ENCODE data around the gene GP1BB. TPM values are rescaled to one million over a fixed set of nuclear protein-coding genes. Genes with fewer than 3 reads are reported as not detected.
"Not testable (repeated sequence)": the region's sequence is repeated elsewhere in the genome, so short reads cannot be mapped to it uniquely, and the experiment has no call there.

The GP1BB gene
- polyA plus RNA-seq, 2 of the 4 experiments (the other 2 are of a cell fraction) = 0.06 to 0.48 TPM

- FAIRE-seq (no peak), DNase-seq (ENCODE audit: low read depth in 1 of 2, low spot score in 1 of 2) (no peak), ATAC-seq (no peak)
- H3K27ac ChIP-seq = no peak overlapping the region
- 70% methylated on average over 37 of the region's 45 CpGs for WGBS (ENCODE audit: missing lambda C conversion rate)
- POLR2A ChIA-PET = no interaction called here
- H3K9me3 ChIP-seq = no peaks in the 10 kb centered on the region
- TF ChIP-seq NFE2L2 (conservative IDR thresholded peaks at IDR 0.05; ENCODE audit: low read length) (no peak), MYC (IDR thresholded peaks at IDR 0.05; ENCODE audit: borderline replicate concordance, low read length) (no peak), RCOR1 (IDR thresholded peaks at IDR 0.05; ENCODE audit: low read depth, low read length) (no peak), POLR2A (IDR thresholded peaks at IDR 0.05; ENCODE audit: low read length) (no peak), JUNB (IDR thresholded peaks at IDR 0.05) (no peak), NPAS2 (CRISPR knock-in tag; IDR thresholded peaks at IDR 0.05; ENCODE audit: borderline replicate concordance) (no peak), HOXA7 (CRISPR knock-in tag; IDR thresholded peaks at IDR 0.05) (no peak), NR3C1 (IDR thresholded peaks at IDR 0.05) (no peak), ELK1 (IDR thresholded peaks at IDR 0.05; ENCODE audit: low read depth, low read length) (no peak), EHF (CRISPR knock-in tag; IDR thresholded peaks at IDR 0.05) (no peak), ESRRA (IDR thresholded peaks at IDR 0.05; ENCODE audit: borderline replicate concordance, low read length) (no peak), PHF8 (IDR thresholded peaks at IDR 0.05; ENCODE audit: borderline replicate concordance, low read depth) (no peak), CBX2 (IDR thresholded peaks at IDR 0.05; ENCODE audit: borderline replicate concordance, low read depth) (no peak), MAZ (IDR thresholded peaks at IDR 0.05; ENCODE audit: borderline replicate concordance, low read depth, low read length) (no peak), TFCP2L1 (CRISPR knock-in tag; IDR thresholded peaks at IDR 0.05) (no peak), RNF2 (IDR thresholded peaks at IDR 0.05; ENCODE audit: borderline replicate concordance, low read depth) (no peak), KDM1A (IDR thresholded peaks at IDR 0.05; ENCODE audit: low read depth) (no peak)
- TF ChIP-seq, protein P1, sequence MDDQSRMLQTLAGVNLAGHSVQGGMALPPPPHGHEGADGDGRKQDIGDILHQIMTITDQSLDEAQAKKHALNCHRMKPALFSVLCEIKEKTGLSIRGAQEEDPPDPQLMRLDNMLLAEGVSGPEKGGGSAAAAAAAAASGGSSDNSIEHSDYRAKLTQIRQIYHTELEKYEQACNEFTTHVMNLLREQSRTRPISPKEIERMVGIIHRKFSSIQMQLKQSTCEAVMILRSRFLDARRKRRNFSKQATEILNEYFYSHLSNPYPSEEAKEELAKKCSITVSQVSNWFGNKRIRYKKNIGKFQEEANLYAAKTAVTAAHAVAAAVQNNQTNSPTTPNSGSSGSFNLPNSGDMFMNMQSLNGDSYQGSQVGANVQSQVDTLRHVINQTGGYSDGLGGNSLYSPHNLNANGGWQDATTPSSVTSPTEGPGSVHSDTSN (IDR thresholded peaks at IDR 0.05) = no peak
- TF ChIP-seq, protein P2, sequence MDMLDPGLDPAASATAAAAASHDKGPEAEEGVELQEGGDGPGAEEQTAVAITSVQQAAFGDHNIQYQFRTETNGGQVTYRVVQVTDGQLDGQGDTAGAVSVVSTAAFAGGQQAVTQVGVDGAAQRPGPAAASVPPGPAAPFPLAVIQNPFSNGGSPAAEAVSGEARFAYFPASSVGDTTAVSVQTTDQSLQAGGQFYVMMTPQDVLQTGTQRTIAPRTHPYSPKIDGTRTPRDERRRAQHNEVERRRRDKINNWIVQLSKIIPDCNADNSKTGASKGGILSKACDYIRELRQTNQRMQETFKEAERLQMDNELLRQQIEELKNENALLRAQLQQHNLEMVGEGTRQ (IDR thresholded peaks at IDR 0.05) = no peak
- H3K4me2 ChIP-seq = no peak overlapping the region
- CTCF ChIA-PET = no interaction called here
- H3K4me3 ChIP-seq = no peak overlapping the region
- no peaks in the 10 kb centered on the region for H3K4me1 ChIP-seq
Observed at GRCh38 chr22:19724927-19725661, 1.8 kb downstream of the GP1BB start.

DNA sequence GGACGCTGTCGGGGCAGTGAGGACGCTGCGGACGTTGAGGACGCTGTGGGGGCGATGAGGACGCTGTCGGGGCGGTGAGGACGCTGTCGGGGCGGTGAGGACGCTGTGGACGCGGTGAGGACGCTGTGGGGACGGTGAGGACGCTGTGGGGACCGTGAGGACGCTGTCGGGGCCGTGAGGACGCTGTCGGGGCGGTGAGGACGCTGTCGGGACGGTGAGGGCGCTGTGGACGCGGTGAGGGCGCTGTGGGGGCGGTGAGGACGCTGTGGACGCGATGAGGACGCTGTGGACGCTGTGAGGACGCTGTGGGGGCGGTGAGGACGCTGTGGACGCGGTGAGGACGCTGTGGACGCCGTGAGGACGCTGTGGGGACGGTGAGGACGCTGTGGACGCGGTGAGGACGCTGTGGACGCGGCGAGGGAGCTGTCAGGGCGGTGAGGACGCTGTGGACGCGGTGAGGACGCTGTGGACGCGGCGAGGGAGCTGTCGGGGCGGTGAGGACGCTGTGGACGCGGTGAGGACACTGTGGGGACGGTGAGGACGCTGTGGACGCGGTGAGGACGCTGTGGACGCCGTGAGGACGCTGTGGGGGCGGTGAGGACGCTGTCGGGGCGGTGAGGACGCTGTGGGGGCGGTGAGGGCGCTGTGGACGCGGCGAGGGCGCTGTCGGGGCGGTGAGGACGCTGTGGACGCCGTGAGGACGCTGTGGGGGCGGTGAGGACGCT, 2.9 kb downstream of the GP1BB start:
- H3K4me2 ChIP-seq; H3K4me1 ChIP-seq; FAIRE-seq; H3K9me3 ChIP-seq; CTCF ChIA-PET; DNase-seq (ENCODE audit: low read depth in 1 of 2, low spot score in 1 of 2); ATAC-seq; H3K27ac ChIP-seq; H3K4me3 ChIP-seq; POLR2A ChIA-PET: not testable (repeated sequence)
- WGBS (ENCODE audit: missing lambda C conversion rate) = 72% methylated on average over 77 of the region's 96 CpGs

Measured in A549 (cell line).